HepG2 (cell line): Measurements from ENCODE around the gene BSG.

Experiments used
- POLR2A ChIP-seq, 2 experiments: IDR thresholded peaks; 2 replicates each; pipeline ENCODE4 v1.6.1; 2011; ENCODE audit warnings: low read depth in 2 of 2, low read length in 2 of 2, mild to moderate bottlenecking in 1 of 2, moderate library complexity in 1 of 2; ENCODE audit not compliant: insufficient read depth in 1 of 2
- ZNF558 ChIP-seq: sonication (generic); formaldehyde crosslinking; IDR thresholded peaks from 2 replicates; pipeline ENCODE4 v1.9.0; 2022; ENCODE audit warnings: mild to moderate bottlenecking, missing genetic modification reagents, borderline replicate concordance

DNA sequence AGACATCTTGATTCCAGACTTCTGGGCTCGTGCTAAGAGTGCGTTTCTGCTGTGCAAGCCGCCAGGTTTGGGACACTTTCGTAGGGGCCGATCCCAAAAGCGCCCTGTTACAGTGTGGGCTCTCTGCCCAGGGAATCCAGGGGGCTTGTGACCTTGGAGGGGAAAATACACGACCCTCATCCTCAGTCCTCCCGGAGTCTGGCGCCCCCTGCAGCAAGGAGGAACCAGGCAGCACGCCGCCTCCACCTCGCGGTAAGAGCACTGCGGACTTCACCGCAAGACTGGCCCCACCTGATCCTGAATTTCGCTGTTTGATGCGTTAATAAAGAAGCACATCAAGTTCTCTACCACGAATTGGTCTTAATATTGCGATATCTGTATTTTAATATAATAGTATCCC lies 55.8 kb downstream of the BSG start:
- no peak for TF ChIP-seq POLR2A (IDR thresholded peaks at IDR 0.05; ENCODE audit: insufficient read depth in 1 of 2, low read depth in 2 of 2, low read length in 2 of 2)
- TF ChIP-seq ZNF558 (CRISPR knock-in tag): no peak
